GM18867 (cell line): ENCODE results near the gene ZNF236.

Experiments used
- ATAC-seq: cut with Tn5 transposase; IDR thresholded peaks from one replicate; pipeline ENCODE4 v1.9.1; 2021; ENCODE audit warnings: mild to moderate bottlenecking, moderate library complexity; ENCODE audit not compliant: unreplicated experiment

The ZNF236 gene

DNA sequence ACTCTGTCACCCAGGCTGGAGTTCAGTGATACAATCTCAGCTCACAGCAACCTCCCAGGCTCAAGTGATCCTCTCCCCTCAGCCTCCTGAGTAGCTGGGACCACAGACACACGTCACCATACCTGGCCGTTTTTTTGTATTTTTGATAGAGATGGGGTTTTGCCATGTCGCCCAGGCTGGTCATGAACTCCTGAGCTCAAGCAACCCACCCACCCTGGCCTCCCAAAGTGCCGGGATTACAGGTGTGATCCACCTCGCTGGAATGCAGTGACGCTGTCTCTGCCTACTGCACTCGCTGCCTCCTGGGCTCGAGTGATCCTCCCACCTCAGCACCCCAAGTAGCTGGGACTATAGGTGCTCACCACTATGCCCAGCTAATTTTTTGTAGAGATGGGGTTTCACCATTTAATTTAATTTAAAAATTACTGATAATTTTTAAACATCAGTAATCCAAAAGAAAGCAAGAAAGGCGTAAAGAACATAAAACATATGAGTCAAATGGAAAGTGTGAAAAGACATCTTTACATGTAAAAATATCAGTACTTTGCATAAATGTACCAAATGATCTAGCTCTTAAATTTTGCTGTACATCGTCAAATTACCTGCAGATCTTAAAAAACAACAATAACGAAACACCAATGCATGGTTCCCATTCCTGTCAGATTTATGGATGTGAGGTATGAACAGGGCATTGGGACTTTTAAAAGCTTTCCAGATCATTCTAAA is 2.8 kb upstream of the ZNF236 start:
- ATAC-seq: no peak

DNA sequence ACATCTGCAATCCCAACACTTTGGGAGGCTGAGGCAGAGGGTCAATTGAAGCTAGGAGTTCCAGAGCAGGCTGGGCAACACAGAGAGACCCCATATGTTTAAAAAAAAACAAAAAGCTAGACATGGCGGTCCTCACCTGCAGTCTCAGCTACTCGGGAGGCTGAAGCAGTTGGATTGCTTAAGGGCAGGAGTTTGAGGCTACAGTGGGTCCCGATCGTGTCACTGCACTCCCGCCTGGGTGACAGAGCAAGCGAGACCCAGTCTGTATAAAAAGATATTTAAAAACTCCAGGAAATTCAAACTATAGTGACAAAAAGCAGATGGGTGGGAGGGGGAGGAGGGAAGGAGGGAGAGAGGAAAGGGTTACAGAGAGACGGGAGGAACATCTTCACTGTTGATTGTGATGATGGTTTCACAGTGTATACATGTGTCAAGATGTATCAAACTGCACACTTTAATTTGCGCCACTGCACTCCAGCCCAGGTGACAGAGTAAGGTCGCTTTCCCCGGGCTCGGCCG is 942 bp upstream of the ZNF236 start:
- no peak for ATAC-seq

DNA sequence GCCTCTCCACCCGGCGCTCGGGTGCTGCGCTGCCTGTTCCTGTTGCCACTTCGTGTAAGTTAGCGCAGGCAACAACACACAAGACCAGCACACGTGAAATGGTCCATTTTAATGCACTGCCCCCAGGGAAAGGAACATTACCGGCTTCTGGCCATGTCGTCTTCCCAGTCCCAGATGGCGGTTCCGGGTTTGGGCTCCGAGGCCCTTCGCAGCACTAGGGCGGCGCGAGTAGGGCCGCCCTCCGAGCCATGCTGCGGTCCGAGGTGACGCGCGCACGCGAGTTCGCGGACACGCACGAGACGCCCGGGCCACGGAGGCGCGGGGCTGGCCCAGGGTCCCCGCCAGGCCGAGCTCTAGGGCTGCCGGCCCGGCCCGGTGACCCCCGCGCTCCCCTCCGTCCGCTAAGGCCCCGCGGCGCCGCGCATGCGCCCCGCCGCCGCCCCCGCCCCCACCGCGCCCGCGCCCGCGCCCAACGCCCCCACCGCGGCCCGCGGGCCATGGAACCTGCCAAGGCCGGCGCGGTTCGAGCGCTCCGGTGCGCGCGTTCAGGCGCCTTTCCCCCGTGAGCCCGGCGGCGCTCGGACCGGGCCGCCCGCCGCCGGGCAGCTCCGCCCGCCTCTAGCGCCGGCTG is 367 bp upstream of the ZNF236 start:
- peak; percentile 39 for ATAC-seq

DNA sequence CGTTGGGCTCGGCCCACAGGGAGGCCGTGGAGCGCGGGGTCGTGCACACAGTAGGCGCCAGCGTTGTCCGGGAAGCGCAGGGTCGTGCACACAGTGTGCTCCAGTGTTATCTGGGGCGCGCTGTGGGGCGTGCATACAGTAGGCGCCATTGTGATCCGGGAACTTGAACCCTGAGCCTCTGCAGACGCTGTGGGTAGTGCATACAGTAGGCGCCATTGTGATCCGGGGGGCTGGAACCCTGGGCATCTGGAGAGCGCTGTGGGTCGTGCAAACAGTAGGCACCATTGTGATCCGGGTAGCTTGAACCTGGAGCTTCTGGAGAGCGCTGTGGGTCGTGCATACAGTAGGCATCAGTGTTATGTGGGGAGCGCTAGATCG is 793 bp downstream of the ZNF236 start:
- ATAC-seq: no peak

DNA sequence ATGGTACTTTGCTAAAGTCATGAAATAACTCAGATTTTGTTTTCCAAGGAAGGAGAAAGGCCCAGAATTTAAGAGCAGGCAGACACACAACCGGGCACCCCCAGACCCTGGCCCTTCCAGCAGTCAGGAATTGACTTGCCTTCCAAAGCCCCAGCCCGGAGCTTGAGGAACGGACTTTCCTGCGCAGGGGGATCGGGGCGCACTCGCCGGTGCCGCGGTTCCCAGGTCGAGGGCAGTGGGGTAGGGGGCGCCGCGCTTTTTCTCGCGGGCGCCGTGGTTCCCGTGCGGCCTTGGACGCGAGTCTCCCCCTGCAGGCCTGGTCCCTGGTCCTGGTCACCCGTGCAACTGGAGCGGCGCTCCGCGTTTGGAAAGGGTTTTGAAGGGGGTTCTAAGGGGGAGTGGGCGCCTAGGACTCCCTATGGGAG is 1.2 kb downstream of the ZNF236 start:
- ATAC-seq: no peak

DNA sequence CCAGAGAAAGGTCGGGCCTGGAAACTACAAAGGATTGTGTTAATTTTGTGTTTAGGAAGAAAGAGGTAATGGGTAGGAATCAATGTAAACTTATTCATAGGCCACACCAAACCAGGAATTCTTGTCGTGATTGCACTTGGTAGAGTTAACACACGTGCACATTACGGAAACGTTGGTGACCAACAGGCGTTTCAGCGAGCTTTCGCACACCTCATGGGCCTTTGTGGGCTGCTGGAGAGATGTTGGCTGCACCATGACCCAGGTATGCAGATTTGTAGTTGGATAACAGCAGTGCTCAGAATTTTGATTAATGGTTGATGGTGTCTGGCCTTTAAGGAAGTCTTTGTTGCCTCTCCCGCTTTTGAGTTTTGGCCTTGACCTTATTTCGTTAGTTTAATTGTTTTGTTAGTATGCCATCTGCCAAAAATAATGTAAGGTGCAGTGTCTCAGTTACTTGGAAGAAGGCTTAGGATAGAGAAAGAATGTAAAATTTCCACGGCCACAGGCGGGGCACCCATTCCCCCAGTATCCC is 1.9 kb downstream of the ZNF236 start:
- no peak for ATAC-seq

DNA sequence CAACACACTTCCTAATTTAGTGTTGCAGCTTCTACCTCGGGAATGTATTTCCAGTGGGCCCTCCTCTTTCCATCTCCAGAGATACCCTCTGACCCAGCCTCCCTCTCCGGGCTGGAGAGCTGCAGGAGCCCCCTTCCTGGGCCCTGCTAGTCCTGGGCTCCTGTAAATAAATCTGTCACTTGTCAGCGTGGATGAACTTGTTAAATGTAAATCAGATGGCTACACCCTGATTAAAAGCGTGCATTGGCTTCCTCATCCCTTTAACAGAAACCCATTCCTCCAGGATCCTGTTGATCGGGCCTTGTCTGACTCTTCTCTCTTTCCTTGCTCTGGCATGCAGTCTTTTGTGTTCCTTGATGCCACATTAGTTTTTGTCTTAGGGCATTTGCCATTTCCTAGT is 2.4 kb downstream of the ZNF236 start:
- ATAC-seq: no peak

DNA sequence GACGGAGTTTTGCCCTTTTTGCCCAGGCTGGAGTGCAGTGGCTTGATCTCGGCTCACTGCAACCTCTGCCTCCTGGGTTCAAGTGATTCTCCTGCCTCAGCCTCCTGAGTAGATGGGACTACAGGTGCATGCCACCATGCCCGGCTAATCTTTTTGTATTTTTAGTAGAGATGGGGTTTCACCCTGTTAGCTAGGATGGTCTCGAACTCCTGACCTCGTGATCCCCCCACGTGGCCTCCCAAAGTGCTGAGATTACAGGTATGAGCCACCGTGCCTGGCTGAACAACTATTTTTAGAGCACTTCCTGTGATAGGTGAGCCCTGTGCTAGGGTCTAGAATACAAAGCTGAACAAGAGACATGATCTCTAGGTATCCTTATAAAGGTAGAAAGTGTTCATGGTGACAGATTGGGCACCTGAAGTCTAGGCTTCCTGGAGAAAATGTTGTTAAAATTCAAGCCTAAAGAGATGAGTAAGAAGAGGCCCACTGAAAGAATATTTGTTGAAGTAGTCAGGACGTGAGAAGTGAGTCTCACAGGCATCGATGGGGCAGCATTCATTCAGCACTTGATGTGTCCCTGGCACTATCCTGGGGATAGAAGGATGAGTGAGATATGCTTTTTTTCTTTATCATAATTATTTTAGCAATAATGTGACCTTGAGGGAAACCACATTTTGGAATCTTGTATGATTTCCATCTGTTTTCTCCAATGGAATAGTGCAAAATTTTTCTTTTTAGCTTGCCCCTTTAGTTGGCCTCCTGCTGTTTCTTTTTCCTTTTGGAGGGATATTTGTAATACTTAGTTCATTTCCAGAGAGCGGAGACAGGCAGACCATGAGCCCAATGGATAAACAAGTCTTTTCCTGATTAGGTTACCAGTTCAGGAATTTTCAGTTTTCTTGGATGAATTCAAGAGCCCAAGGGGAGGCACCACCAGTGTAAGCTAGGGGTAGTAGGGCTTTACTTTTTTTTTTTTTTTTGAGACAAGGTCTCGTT is 5.1 kb downstream of the ZNF236 start:
- no peak for ATAC-seq

DNA sequence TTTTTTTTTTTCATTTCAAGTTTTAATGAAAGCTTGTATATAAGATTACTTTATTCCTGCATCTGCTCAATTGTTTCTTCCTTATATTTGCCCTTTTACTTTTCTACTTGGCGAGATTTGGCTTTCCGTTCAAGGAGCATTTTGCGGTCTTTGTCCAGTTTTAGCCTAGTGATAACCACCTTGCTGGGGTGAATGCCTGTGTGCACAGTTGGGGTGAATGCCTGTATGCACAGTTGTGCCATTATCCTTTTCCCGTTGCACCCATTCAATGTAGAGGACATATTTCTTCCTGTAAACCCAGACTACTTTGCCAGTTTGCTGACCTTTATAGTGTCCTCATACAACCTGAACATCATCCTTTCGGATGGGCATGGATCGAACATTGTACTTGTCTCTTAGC is 12.0 kb downstream of the ZNF236 start:
- no peak for ATAC-seq

DNA sequence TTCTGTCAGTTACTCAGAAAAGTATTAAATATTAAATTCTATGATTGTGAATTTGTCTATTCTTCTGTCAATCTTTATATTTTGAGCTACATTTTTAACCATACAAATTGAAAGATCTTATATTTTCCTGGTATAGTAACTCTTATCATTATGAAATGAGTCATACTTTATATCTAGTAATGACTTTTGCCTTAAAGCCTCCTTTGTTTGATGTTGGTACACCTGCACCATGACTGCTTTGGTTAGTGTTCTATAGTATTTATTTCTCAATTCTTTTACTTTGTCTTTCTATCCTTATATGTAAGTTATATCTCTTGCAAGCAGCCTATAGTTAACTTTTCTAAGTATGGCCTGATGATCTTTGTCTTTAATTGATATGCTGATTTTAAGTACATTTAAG is 13.0 kb downstream of the ZNF236 start:
- no peak for ATAC-seq

DNA sequence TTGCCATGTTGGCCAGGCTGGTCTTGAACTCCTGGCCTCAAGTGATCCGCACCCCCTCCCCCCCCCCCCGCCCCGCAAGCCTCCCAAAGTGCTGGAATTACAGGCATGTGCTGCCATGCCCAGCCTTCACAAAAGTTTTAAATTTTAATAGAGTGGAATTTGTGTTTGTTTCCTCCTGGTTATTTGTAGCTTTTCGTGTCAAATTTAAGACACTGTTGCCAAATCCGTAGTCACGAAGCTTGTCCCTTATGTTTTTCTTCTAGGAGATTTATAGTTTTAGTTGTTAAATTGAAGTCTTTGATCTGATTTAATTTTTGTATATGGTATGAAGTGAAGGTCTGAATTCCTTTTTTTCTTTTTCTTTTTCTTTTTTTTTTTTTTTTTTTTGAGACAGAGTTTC is 14.7 kb downstream of the ZNF236 start:
- ATAC-seq: no peak

DNA sequence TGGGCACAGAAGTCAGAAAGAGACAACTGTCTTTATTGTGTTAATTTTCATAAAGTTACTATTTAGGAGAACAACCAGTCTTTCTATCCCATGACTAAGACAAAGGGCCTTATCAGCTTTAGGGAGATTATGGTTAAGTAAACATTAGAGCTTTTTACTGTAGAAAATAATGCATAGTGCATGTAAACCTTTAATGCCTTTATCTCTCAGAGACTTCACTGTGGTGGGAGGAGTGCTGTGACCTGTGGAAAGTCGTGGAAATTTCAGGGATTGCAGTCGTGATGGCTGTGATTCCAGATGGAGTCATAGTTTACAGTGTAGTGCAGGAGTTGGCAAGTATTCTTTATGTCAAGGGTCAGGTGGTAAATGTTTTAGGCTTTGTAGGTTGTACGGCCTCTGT is 15.8 kb downstream of the ZNF236 start:
- no peak for ATAC-seq

DNA sequence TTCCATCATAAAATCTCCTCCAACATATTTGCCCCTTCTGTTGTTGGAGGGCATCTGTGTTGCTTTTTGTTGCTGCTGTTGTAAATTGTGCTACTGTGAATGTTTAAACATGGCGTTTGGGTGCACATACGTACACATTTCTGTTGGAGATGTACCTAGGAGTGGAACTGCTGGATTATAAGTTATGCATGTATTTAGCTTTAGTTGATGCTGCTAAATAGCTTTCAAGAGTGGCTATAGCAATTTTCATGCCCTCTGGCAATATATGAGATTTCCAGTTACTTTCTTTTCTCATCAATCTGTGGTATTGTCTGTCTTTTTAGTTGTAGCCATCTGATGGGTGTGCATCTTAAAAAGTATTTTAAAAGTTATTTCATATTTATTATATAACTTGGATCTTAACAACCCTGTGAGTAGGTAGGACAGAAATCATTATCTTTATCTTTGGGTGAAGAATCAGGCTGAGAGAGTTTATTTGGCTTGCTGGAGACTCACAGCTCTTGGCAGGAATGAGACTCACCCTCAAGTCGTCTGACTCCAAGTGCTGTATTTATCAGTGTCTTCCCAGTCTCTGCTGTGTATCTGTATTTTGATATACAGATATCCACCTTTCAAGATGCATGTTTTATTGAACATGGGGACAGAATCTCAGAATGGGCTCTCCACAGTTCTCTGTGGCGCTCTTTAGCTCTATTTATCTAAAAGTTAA is 16.9 kb downstream of the ZNF236 start:
- no peak for ATAC-seq

DNA sequence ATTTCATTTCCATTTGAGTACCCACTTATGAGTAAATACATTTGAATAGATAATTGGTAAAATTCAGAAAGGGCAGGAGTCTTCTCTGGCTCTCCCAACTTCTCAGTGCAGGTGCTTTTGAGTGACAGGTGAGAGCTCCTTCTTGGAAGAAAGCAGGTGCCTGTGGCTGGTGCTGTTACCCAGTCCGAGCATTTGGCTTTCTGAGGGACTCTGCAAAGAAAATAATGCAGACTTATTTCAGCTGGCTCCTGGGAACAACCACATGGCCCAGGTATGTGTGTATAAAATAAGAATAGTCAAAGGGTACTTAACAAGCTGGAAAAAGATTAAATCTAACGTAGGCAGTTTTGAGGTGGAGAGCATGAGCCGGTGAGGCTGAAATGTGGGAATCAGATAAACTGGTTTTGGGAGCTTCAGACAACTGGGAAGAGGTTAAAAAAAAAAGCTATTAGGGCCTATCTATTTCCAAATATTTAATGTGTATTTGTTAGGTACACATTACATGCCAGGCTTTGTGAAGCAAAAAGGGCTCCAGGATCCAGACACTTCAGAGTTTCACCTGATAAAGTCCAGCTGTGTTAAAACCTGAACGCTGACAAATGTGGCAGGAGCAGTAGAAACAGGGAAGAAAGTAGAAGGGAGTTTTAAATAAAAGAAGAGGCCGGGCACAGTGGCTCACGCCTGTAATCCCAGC is 20.6 kb downstream of the ZNF236 start:
- no peak for ATAC-seq

DNA sequence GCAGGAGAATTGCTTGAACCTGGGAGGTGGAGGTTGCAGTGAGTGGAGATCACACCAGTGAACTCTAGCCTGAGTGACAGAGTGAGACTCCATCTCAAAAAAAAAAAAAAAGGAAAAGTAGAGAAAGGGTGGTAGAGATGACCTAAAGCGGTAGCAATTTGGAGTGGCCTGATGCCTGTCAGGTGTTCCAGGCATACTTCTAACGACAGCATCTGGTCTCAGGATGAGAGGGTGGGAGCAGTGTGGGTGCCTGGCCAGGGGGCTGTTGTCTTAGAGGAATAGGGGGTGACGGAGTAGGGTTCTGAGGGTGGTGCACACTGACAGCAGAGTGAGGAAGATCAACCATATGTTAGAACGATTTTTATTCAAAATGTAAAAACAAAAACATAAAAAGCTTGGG is 21.8 kb downstream of the ZNF236 start:
- no peak for ATAC-seq

DNA sequence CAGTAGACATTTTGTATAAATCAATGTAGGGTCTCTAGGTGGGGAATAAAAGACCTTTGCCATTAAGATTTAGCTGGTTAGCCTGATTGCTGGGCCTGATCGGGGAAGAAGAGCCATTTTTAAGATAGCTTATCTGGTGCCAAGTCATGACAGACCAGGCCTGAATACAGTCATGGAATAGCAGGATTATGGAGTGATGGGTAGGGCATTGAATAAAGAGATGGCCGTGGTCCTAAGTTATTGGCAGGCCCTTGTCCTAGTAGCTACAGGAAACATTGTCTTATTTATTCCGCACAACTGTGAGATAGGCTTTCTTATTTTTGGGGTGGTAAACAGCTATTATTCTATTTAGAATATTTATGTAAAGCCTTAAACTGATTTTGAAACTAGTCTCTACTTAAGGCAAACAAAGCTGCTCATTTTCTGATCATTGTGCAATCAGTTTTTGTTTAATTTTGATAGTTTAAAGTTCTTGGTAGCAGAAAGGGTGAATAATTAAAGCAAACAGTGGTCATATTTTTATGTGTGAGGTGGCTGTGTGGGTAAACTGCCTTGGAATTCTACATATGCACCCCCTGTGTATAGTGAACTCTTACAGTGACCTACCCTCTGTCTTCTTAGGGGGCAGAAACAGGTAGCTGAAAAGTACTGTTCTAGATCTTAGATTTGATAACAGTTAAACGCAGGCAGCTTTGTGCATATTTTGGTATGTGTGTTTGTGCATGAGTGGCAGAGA is 22.6 kb downstream of the ZNF236 start:
- ATAC-seq: no peak

DNA sequence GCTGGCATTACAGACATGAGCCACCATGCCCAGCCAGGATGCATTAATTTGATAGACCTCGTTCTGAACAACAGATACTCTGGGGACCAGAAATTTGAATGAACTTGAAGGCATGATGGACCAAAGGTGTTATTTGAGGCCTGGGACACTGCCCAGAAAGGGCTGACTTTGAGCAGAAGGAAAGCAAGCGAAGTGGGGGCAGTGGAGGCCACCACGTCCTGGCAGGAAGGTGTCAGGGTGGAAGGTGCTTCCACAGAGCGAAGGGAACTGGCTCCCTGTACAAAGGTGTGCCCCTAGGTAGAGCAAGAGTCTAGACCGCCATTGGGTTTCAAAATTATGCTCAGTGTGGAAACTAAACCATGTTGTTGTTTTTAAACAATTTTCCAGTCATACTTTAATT is 23.9 kb downstream of the ZNF236 start:
- no peak for ATAC-seq

DNA sequence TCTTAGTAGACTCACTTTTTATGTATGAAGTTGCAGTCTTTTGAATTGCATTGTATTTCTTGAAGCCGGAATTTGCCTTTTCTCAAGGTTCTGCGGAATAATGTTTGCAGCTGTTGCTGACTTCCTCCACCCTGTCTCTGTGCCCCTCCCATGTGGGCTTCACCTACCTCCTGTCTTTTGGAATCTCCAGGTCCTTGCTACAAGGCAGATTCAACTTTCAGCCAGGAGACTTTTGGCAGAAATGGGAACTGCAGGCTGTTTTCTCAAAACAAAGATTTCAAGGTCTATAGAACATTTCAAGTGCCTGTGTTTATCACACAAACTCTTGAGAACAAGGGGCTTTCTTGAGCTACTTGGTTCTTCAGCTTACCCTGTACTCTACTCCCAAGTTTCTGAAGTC is 25.6 kb downstream of the ZNF236 start:
- no peak for ATAC-seq

DNA sequence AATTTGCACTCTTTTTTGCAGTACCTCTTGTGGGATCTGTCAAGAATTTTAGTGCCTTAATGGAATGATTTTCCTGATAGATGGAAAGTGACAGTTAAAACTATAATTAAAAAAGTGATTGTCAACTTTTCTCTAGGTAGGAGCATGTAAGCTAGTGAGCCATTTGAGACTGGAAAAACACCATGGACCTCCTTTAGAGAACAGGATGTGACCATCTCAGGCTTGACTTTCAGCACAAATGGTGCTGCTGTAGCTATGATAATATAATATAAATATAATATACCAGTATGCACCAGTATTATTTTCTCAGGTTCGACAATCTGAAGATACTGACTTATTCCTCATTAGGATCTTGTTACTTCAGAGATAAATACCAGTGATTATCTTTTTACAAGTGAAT is 27.8 kb downstream of the ZNF236 start:
- no peak for ATAC-seq
